OCI-M1 (cell line): Measurements from ENCODE around the gene HOXA7.

Experiments used
- DNase-seq: peaks from one replicate; lab custom pipeline; 2025; lab: John Stamatoyannopoulos, UW

Gene HOXA7

DNA sequence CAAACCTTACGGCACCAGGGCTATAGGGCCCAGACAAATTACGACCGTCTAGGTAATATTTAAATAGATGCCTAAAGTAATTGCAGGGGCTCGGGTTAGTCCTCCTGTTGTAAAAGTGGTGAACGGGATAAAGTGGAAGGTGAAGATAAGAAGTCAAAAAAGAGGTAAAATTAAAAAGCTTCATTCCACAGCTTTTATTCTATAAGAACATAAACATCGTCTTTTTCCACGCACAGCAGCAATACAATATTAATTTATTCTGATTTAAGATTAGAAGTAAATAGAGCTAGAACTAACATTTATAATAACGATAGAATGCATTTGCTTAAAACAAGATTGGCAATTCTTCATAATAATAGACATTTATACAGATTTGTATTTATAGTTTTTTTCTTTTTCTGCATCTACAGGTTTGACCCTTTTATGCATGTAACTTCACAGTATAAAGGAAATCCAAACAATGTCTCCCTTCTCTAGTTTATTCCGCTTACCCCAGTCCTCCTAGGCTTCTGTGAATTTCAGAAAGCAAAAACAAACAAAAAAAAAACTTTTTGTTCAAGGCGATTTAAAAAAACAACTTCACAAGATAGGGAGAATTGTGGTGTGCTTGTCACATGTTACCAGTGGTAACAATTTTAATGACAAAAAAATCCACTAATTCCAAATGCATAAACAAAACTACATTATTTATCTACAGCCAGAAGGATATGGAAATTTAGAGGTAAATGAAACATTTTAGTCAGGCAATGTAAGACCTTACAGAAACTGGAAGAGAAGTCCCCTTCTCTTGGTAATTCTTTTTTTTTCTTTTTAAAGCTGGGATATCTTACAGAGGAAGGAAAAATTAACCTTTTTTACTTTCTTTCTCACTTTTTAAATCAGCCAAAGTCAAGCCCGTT is 14.2 kb upstream of the HOXA7 start:
- DNase-seq: no peak

DNA sequence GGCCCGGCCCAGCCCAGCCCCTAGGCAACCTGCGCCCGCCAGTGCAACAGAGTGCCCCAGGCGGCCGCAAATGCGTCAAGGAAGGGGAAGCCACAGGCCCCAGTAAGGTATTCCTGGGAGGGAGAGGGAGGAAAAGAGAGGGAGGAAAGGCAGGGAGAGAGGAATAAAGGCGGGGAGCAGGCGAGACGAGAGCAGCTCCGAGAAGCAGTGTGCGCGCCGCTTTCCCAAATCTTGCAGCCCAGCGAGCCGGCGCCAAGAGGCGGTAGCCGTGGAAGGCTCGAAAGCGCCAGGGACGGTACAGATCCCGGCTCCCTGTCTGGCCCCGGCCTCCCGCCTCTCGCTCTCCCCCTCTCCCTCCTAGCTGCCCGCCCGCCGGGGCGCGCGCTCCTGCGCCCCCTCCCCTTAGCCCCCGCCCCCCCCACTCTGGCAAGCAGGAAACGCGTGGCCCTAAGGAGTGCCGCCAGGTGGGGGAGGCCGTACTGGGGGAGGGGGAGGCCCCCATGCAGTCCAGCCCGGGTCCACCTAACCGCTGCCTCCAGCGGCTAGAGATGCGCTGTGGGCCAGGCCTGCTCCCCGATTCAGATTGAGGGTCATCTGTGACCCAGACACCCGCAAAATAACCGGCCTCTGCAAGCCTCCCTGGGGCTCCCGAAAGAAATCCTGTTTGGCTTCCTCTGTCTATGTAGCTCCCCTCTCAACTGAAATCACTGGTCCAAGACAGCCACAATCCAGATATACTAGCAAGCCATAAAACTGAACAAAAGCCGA is 13.4 kb upstream of the HOXA7 start:
- no peak for DNase-seq

DNA sequence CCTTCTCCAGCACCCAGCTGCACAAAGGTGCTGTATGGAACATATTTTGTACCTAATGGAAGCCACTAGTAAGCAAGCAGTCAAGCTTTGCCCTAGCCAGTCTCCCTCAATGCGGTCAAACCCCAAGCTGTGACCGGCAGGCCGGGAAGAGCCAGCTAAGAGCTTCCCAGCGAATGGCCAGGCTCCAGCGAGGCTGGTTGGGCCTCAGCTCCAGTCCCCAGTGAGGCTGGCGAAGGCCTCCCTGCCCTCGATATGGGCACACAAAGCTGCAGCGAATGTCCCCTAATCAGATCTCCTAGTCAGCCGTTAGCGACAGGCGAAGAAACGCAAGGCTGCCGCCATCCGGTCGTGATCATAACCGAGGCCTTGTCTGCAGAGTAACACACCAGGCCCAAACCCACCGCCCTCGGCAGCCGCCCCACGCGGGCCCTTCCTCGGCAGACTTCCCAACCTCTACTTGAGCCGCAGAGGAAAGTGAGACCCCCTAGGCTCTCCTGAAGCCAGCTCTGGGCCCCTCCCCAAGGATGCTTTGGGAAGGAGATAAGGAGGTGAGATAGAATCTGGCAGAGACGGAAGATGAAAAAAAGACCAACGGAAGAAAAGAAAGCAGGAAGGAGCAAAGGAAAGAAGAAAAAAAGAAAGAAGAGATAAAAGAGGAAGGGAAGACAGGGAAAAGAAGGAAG is 11.9 kb upstream of the HOXA7 start:
- DNase-seq: no peak

DNA sequence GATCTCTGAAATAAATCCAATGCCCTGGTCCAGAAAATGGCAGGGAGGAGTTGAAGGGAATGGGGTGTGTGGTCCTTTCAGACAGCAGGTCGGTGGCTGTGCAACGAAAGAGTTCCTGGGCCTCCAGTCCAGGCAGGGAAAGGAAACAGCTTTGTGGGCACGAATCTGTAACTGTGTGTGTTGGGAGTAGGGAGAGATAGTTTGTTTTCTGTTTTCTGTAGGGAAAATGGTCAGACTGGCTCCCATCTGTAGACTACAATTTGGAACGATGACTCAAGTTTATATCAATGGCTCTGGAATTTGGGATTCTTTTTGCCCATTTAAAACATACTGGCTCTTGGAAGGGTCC is 11.4 kb upstream of the HOXA7 start:
- DNase-seq: no peak

DNA sequence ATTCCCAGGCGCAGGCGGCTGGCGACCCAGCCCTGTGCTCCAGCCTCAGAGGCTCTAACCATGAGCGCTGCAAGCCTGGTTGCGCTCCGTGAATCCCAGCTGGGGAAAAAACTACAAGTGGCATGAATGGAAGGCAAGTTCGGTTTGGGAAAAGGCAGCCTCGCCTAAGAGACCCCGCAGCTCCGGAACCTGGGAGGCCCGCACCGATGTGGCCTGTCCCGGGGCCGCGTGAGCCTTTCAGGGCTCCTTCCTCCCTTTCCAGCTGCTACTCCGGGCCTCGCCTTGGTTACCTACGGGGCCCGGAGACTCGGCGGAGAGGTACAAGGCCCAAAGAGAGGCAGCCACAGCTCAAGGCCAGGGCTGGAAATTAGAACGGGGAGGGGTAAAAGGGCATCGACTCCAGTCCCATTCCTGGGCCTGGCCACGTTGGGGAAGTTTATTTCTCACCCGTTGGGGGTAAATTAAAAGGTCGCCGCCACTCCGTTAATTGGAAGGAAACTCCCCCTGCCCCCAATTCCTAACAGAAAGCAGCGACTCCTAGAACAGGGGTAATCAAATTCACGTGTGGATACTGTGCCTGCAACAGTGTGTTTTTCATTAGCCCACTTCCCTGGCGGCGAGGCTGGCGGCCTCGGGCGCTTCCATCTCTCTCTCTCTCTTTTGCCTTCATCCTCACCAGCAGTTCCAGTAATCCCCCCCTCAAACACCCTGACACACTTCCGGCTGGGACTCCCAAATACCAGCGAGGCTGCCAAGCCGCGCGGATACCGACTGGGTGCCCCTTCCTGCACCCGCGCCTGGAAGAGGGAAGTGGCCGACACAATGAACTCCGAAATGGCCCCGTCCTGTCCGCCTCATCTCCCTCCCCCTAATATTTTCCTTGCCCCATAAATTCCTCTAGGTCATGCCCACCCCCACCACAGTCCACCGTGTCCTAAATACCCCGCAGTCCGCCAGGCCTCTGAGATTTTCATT is 10.3 kb upstream of the HOXA7 start:
- DNase-seq: no peak

DNA sequence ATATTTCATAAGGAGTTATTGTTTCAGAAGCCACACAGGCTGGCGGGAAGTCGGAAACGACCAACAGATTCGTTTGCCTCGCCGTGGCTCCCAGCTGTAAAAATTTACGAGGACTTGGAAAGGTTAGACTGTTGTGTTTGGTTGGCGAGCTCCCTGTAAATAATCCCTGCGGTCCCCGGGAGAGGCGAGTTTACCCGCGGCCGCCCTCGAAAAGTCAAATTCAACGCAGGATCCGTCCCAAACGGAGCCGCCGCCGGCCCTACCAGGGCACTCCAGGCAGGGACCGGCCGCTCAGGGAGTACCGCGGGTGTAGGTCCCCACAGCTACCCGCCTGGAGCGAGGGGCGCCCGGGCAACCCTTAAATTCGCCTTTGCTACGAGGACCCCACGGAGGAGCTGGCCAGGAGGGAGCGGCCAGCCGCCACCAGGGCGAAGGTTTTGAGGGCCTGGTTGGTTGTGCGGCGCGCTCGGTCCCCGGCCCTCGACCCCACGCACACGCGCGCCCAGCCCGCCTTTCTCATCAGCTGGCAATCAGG is 9.6 kb upstream of the HOXA7 start:
- no peak for DNase-seq

DNA sequence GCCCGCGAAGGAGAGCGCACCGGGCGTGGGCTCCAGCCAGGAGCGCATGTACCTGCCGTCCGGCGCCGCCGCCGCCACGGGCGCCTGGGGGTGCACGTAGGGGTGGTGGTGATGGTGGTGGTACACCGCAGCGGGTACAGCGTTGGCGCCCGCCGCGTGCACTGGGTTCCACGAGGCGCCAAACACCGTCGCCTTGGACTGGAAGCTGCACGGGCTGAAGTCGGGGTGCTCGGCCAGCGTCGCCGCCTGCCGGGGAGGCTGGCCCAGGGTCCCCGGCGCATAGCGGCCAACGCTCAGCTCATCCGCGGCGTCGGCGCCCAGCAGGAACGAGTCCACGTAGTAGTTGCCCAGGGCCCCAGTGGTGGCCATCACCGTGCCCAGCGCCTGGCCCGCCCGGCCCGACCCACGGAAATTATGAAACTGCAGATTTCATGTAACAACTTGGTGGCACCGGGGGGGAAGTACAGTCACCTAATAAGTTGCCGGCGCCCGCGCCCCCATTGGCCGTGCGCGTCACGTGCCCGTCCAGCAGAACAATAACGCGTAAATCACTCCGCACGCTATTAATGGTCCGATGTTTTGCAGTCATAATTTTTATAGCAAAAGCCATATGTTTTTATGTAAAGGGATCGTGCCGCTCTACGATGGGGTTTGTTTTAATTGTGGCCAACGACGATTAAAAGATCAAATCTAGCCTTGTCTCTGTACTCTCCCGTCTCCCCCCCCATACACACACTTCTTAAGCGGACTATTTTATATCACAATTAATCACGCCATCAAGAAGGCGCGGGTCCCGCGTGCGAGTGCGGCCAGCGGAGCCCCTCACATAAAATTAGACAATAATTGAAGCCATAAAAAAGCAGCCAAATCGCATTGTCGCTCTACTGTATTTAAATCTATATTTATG is 8.9 kb upstream of the HOXA7 start, which contains the start of gene HOXA9:
TSS of gene HOXA9 (minus strand) at position 449 of the 907 bp plus-strand sequence. CDS start at position 369, 80 bp downstream.
- DNase-seq: no peak

DNA sequence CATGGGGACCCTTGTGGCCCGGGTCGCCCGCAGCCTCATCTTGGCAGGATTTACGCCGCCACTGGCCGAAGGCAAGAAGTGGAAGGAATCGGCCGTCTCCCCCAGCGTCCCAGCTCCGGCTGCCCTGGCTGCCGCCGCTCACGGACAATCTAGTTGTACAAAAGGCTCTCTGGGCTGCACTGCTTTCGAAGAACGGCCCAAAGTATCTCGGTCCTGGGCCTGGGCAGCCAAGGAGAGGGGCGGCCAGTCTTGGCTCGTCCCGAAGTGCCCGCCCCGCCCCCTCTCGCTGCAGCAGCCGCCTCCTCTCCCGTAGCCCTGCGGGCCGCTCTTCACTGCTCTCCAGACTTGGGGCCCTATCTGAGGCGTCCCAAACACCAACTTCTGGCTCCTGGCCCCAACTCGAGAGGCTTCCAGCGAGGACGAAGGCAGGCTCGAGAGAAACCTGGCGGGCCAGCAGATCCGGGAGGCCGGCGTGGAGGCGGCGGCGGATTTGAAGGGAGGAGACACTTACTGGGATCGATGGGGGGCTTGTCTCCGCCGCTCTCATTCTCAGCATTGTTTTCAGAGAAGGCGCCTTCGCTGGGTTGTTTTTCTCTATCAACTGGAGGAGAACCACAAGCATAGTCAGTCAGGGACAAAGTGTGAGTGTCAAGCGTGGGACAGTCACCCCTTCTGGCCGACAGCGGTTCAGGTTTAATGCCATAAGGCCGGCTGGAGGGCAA is 8.1 kb upstream of the HOXA7 start:
- DNase-seq: no peak

DNA sequence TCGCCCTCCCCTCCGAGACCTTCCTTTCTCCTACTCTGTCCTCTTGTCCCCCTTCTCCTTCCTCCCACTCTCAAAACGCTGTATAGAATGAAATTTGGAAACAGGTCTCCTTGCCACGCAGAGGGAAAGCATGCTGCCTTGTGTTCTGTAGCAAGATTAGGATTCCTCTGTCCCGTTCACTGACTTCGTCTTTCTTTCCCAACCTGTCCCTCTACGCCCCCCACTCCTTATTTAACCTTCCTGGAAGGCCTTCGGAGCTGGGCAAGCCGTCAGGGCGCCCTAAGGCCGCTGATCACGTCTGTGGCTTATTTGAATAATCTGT is 7.5 kb upstream of the HOXA7 start:
- DNase-seq: no peak

DNA sequence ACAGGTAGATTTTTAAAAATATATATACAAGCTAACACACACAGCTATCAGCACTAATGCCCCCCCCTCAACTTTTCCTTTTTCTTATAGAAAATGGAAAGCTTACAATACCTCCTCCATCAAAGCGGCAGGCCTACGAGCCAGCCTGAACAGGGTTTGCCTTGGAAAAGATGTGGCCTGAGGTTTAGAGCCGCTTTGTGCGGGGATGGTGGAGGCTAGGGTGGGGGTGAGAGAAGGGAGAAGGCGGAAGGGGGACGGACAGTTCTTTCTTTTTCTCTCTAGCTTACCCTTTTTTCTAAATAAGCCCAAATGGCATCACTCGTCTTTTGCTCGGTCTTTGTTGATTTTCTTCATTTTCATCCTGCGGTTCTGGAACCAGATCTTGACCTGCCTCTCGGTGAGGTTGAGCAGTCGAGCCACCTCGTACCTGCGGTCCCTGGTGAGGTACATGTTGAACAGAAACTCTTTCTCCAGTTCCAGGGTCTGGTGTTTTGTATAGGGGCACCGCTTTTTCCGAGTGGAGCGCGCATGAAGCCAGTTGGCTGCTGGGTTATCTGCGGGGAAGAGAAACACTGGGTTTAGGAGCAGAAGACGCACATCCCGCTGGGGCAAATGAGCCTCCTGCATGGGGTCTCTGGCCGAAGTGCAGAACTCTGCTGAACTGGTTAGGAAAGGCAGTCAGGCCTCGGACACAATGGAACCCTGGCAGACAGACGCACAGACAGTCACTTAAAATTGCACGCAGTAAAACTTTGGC is 7.0 kb upstream of the HOXA7 start:
- DNase-seq: no peak

DNA sequence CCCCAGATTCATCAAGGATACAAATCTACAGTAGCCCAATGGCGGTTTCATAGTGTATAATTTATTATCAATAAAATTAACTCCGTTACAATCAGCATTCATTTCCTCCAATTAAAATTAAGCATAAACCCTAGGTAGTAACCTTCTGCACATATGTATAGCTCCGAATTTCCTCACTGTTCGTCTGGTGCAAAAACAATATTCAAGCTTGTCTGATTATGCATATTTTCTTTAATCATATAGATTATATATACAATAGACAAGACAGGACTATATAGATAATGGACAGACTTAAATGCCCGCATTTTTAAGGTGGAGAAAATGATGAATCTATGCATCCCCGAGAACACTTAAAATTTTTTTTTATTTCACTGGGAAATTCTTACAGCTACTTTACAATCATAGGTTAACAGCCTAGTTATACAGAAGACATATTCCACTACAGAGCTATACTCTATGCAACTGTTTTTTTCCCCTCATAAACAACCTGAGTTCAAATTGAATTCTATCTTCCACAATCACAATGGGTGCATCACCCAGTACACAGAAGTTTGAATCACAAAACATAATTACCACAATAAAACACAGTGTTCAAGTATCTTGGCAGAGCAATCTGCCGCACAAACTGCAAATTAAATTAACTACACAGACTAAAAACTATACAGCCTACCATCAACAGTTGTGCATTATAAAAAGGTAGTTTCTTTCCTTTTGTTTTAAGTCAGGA is 6.2 kb upstream of the HOXA7 start:
- DNase-seq: no peak

DNA sequence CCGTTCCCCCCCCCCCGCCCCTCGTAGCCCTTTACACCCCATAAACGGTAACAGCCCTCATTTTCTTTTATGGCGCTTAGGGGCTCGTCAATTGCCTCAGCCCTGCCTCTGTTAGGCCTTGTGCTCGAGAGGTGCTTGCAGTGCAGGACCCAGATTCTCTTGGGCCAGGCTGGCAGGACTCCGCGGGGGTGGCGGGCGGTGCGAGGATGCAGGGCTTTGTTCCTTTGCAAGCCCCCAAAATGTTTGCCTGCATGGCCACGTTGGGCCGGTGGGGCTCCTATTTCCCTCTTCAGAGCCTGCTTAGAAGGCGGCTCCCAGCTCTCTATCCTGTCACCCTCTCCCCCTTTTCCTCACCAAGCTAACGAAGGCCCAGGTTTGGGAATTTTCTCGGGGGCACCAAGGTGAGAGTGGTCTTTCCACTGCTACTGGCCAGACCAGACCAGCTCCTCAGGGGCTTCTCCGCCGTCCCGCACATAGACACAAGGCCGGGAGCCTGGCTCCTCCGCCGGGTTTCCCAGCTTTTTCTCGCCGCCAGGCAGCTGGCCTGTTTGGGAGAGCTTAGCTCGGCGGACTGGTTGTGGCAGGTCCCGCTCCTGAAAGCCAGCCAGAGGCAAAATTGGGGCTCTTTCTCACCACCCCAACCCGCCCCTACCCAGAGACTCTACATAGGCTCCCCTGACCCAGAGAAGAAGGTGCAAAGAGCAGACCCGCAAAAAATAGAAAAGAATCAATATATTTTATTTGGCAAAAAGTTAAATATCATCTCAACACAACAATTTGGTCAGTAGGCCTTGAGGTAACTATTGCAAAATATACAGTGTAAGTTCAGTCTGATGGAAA is 5.5 kb upstream of the HOXA7 start:
- DNase-seq: no peak

DNA sequence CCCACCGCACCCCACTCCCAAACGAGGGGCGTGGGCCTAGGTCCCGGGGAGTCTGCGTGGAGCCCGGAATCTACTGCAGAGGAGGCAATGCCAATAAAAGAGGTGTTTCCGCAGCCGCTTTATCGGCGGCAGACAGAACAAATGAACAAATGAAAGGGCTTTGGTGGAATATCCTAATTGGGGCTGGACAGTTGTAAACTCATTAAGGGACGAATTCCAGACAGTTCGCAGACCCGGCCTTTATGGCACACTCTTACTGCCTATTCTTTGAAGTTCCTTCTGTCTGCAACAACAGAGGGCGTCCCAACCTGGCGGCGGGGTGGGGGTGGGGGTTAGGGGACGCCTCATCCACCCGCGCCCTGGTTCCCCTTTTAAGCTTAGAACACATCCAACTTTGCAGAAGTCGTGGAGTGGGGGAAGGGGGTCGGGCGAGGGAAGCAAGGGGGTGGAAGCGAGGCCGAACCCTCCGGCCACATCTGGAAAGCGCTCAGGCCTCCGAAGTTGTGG is 4.8 kb upstream of the HOXA7 start:
- peak; percentile 52 for DNase-seq

DNA sequence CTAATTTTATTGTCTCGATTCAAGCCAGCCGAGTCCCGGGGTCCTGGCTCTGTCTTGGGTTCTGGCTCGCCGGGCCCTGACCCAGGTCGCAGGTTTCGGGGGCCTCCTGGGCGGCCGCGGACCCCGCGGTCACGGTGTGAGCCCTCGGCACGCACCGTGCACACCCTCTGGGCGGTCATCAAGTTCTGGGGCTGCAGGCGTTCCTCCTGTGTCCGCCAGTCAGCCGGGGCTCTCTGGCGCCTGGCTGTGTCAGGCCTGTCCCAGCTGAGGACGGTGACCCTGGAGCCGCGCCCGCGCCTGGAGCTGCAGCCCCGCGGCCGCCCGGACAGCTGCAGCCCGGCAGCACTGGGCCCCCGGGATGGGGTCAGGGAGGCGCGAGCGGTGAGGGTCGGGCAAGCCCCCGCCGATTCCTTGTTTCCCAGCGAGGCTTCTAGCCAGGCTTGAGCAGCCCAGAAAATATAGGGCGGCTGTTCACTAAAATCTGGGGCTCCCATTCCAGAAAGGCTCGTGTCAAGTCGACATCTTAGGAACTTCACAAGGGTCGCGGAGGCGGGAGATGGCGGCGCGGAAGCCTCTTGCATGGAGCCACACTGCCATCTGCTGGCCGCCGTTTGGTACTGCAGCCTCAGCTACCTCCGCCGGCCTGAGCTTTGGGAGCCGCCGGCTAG is 4.2 kb upstream of the HOXA7 start:
- peak; percentile 79 for DNase-seq

DNA sequence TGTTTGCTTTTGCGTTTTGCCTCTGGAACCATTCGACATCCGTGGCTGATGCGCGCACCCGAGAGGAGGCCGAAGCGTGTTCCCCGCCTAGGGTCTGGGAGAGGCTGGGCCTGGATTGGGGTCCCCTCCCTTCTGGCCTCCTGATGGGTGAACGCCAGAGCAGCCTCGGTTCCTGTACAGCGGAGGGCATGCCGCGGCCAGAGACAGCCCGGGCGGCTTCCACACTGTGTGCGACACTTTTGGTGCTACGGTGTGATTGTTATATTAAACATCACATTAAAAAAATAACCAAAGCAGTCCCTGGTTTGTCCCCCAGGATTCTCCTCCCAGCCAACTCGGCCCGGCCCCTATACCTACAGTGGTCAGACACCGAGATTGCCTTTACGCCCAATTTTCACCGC is 3.7 kb upstream of the HOXA7 start:
- no peak for DNase-seq
